NOMO-1 treated with dmso at 0.1 percent for 144 hours (cell line): ENCODE data around the gene MRPL54.
"Not testable (repeated sequence)": the region's sequence is repeated elsewhere in the genome, so short reads cannot be mapped to it uniquely, and the experiment has no call there.

Source experiments
- DNase-seq: peaks from one replicate; lab custom pipeline; 2025; ENCODE audit not compliant: unreplicated experiment; lab: John Stamatoyannopoulos, UW

MRPL54 gene

GRCh38 chr19:3738477-3739220 is 23.8 kb upstream of the MRPL54 start:
- no peak for DNase-seq

GRCh38 chr19:3740431-3740830 is 22.1 kb upstream of the MRPL54 start:
- DNase-seq: no peak

- DNase-seq: no peak
Measured at GRCh38 chr19:3743486-3743885, 19.0 kb upstream of the MRPL54 start.

GRCh38 chr19:3745363-3746045 is 17.0 kb upstream of the MRPL54 start:
- DNase-seq: no peak

- DNase-seq: no peak
Measured at GRCh38 chr19:3746371-3747056, 16.0 kb upstream of the MRPL54 start.

GRCh38 chr19:3748965-3749364 is 13.5 kb upstream of the MRPL54 start:
- DNase-seq: no peak

GRCh38 chr19:3750211-3750610 is 12.3 kb upstream of the MRPL54 start:
- no peak for DNase-seq

GRCh38 chr19:3751236-3751635 is 11.2 kb upstream of the MRPL54 start:
- DNase-seq: no peak

GRCh38 chr19:3752492-3752891 is 10.0 kb upstream of the MRPL54 start:
- no peak for DNase-seq

GRCh38 chr19:3753631-3754410 is 8.7 kb upstream of the MRPL54 start:
- no peak for DNase-seq

GRCh38 chr19:3757705-3758104 is 4.8 kb upstream of the MRPL54 start:
- DNase-seq: not testable (repeated sequence)

GRCh38 chr19:3758297-3758696 is 4.2 kb upstream of the MRPL54 start:
- not testable (repeated sequence) for DNase-seq

GRCh38 chr19:3759482-3760254 is 2.8 kb upstream of the MRPL54 start:
- no peak for DNase-seq

GRCh38 chr19:3760871-3761361 is 1.6 kb upstream of the MRPL54 start:
- no peak for DNase-seq

- DNase-seq: peak; percentile 68
Measured at GRCh38 chr19:3761382-3762129, 926 bp upstream of the MRPL54 start, which contains the start of gene APBA3. Gene APBA3 (minus strand): TSS chr19:3761692. CDS start chr19:3760264, 1,428 bp downstream.

GRCh38 chr19:3762130-3762473 is 380 bp upstream of the MRPL54 start:
- no peak for DNase-seq

GRCh38 chr19:3765121-3765520 is 2.6 kb downstream of the MRPL54 start:
- DNase-seq: no peak

GRCh38 chr19:3765757-3766156 is 3.3 kb downstream of the MRPL54 start:
- not testable (repeated sequence) for DNase-seq

GRCh38 chr19:3766520-3766919 is 4.0 kb downstream of the MRPL54 start:
- no peak for DNase-seq

- DNase-seq: no peak
Measured at GRCh38 chr19:3767050-3767449, 4.6 kb downstream of the MRPL54 start.
